DMS79 (cell line): ENCODE measurements around the gene ZBTB49.

ENCODE experiments used
- DNase-seq: peaks from one replicate; lab custom pipeline; 2025; lab: John Stamatoyannopoulos, UW

The ZBTB49 gene

GRCh38 chr4:4358093-4358854 is 68.2 kb downstream of the ZBTB49 start:
- no peak for DNase-seq

GRCh38 chr4:4361883-4362282 is 71.8 kb downstream of the ZBTB49 start:
- no peak for DNase-seq

DNA sequence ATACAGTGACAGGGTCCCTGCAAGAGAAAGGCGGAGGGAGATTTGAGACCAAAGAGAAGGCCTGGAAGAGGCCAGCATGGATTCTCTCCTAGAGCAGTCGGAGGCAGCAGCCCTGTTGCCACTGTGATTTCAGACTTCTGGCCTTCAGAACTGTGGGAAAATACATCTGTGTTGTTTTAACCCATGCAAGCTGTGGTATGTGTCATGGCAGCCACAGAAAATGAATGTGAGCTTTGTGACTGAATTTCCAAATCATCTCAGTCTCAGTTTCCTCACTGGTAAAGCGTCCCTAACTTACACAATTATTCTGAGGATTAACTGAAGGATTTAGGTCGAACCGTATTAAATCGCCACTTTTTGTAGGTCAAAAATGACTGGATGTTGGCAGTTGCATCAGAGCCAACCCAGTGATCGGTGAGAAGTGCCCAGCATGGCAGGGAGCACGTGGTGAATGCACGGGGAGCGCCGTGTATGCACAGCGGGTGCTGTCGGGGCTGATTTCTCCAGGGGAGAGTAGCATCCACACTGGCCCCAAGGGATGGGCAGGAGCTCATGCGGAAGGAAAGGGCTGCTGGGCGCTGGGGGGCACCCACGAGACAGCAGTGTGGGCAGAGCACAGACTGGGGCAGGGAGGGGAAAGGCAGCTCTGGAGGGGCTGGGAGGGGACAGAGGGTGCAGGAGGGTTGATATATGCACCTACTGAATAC is 73.1 kb downstream of the ZBTB49 start:
- DNase-seq, result no peak

GRCh38 chr4:4364061-4364460 is 74.0 kb downstream of the ZBTB49 start:
- no peak for DNase-seq

- no peak for DNase-seq
These were observed 74.6 kb downstream of the ZBTB49 start for GRCh38 chr4:4364486-4365208.

GRCh38 chr4:4368809-4369580 is 78.9 kb downstream of the ZBTB49 start:
- no peak for DNase-seq
